ENCODE measurements around the gene IQGAP2. TPM values are rescaled to one million over a fixed set of nuclear protein-coding genes. Genes with fewer than 3 reads are reported as not detected.

Gene IQGAP2
- total and polyA plus RNA-seq, 9 of the 15 experiments (the other 6 are each of a cell fraction or from before 2014, with no cell fraction given), result 8.7 to 23.2 (median 17.4) TPM

DNA sequence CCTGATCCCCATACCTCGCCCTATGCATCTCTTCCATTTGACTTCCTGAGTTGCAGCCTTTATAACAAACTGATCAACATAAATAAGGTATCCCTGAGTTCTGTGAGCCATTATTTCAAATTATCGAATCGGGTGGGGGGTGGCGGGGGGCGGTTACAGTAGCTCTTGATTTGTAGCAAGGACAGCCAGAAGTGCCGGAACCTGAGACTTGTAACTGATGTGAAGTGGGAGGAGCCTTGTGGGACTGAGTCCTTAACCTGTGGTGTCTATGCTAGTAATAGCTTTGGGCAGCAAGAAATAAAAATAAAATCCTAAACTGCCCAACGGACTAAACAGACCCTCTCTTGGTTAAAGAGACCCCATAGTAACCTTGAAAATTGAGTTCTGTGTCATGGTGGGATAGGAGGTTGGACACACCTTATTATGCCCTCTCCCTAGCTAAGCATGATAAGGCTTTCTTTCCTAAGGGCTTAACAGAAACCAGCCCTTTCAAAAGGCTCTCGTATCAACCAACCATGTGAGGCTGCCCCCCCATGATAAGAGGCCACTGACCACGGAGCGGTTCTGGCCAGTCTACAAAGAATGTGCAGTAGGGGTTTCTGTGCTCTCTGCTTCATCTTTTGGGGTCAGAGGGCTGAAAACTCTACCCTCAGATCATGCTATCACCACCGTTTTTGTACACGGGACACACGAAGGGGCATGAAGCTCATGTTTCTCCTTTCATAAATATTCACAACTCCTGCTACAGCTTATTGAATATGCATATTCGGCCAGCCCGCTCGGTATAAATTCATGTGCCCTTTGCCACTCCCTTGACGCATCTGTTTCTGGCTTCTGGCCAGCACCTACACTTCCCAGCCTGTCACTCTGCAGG is 39.5 kb upstream of the IQGAP2 start (continued):
- no peak for TF ChIP-seq ZNF124 (CRISPR knock-in tag; IDR thresholded peaks at IDR 0.05)
- TF ChIP-seq, protein P1, sequence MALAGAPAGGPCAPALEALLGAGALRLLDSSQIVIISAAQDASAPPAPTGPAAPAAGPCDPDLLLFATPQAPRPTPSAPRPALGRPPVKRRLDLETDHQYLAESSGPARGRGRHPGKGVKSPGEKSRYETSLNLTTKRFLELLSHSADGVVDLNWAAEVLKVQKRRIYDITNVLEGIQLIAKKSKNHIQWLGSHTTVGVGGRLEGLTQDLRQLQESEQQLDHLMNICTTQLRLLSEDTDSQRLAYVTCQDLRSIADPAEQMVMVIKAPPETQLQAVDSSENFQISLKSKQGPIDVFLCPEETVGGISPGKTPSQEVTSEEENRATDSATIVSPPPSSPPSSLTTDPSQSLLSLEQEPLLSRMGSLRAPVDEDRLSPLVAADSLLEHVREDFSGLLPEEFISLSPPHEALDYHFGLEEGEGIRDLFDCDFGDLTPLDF (CRISPR knock-in tag; IDR thresholded peaks at IDR 0.05), result peak; percentile 15; the same call in 1 of the 2 replicates
- TF ChIP-seq SMAD3 (CRISPR knock-in tag; conservative IDR thresholded peaks at IDR 0.05), result no peak
- no peak for TF ChIP-seq E2F3 (CRISPR knock-in tag; IDR thresholded peaks at IDR 0.05)
- TF ChIP-seq, protein P2, sequence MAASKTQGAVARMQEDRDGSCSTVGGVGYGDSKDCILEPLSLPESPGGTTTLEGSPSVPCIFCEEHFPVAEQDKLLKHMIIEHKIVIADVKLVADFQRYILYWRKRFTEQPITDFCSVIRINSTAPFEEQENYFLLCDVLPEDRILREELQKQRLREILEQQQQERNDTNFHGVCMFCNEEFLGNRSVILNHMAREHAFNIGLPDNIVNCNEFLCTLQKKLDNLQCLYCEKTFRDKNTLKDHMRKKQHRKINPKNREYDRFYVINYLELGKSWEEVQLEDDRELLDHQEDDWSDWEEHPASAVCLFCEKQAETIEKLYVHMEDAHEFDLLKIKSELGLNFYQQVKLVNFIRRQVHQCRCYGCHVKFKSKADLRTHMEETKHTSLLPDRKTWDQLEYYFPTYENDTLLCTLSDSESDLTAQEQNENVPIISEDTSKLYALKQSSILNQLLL (CRISPR knock-in tag; IDR thresholded peaks at IDR 0.05; ENCODE audit: borderline replicate concordance), result no peak
- peak; percentile 76 for TF ChIP-seq MEIS2 (IDR thresholded peaks at IDR 0.05; ENCODE audit: partially characterized antibody)
- no peak for TF ChIP-seq KLF6 (CRISPR knock-in tag; IDR thresholded peaks at IDR 0.05; ENCODE audit: borderline replicate concordance)
- TF ChIP-seq, protein P3, sequence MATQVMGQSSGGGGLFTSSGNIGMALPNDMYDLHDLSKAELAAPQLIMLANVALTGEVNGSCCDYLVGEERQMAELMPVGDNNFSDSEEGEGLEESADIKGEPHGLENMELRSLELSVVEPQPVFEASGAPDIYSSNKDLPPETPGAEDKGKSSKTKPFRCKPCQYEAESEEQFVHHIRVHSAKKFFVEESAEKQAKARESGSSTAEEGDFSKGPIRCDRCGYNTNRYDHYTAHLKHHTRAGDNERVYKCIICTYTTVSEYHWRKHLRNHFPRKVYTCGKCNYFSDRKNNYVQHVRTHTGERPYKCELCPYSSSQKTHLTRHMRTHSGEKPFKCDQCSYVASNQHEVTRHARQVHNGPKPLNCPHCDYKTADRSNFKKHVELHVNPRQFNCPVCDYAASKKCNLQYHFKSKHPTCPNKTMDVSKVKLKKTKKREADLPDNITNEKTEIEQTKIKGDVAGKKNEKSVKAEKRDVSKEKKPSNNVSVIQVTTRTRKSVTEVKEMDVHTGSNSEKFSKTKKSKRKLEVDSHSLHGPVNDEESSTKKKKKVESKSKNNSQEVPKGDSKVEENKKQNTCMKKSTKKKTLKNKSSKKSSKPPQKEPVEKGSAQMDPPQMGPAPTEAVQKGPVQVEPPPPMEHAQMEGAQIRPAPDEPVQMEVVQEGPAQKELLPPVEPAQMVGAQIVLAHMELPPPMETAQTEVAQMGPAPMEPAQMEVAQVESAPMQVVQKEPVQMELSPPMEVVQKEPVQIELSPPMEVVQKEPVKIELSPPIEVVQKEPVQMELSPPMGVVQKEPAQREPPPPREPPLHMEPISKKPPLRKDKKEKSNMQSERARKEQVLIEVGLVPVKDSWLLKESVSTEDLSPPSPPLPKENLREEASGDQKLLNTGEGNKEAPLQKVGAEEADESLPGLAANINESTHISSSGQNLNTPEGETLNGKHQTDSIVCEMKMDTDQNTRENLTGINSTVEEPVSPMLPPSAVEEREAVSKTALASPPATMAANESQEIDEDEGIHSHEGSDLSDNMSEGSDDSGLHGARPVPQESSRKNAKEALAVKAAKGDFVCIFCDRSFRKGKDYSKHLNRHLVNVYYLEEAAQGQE (IDR thresholded peaks at IDR 0.05; ENCODE audit: borderline replicate concordance), result peak; percentile 95
- TF ChIP-seq, protein P3 (CRISPR knock-in tag; IDR thresholded peaks at IDR 0.05; ENCODE audit: low read depth), result no peak
- peak; percentile 81 for TF ChIP-seq CTBP1 (IDR thresholded peaks at IDR 0.05; ENCODE audit: borderline replicate concordance)
- TF ChIP-seq LEF1 (IDR thresholded peaks at IDR 0.05), result peak; percentile 91
- no peak for TF ChIP-seq TRIM28 (IDR thresholded peaks at IDR 0.05)
- no peak for TF ChIP-seq HOXB6 (CRISPR knock-in tag; IDR thresholded peaks at IDR 0.05; ENCODE audit: borderline replicate concordance)
- TF ChIP-seq, protein P4, sequence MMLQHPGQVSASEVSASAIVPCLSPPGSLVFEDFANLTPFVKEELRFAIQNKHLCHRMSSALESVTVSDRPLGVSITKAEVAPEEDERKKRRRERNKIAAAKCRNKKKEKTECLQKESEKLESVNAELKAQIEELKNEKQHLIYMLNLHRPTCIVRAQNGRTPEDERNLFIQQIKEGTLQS (IDR thresholded peaks at IDR 0.05), result peak; percentile 23; the same call in 1 of the 2 replicates
- TF ChIP-seq, protein P4 (CRISPR knock-in tag; conservative IDR thresholded peaks at IDR 0.05), result no peak
- TF ChIP-seq STAT5A (IDR thresholded peaks at IDR 0.05; ENCODE audit: borderline replicate concordance, low read length), result peak; percentile 65
- TF ChIP-seq PML (IDR thresholded peaks at IDR 0.05; ENCODE audit: low read length), result peak; percentile 66; the same call in 1 of the 2 replicates
